ENCODE results near the gene YJEFN3. TPM values are rescaled to one million over a fixed set of nuclear protein-coding genes. Genes with fewer than 3 reads are reported as not detected.

The YJEFN3 gene
- total and polyA plus RNA-seq, 10 of the 15 experiments (the other 5 are each of a cell fraction or from before 2014, with no cell fraction given): 0.05 to 6.9 (median 3.5) TPM

DNA sequence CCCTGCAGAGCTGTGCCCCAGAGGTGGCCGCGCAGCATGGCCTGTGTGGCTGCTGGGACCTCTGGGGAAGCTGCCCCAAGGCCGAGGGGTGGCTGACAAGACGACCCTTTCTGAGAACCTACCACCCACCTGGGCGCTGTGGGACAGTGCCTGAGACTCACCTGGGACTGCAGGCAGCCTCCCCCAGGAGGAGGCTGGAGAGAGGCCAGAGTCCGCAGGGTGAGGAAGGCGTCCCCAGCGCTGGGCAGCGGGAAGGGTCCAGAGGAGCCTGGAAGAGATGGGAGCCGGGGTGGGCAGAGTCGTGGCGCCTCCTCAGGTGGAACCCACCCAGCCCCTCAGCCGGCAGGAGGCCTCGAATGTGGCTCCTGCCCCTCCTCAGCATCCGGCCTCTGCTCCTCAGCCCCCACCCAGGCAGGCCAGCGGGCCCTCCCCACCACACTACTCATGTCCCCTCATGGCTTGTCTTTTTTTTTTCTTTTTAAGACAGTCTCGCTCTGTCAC is 34.7 kb downstream of the YJEFN3 start:
- Histone ChIP-seq H3K27ac (ENCODE audit: control insufficient read depth, insufficient read depth) (no peak overlapping the region), H2AFZ (ENCODE audit: control insufficient read depth, low read depth, low read length) (no peak overlapping the region), H3K4me2 (ENCODE audit: control insufficient read depth, insufficient read depth) (no peak overlapping the region), H3K4me1 (ENCODE audit: control insufficient read depth, insufficient read depth, low read length) (no peaks in the 10 kb centered on the region), H3K27me3 (replicated peaks in 1 of 2; ENCODE audit: control insufficient read depth in 2 of 2, insufficient read depth in 2 of 2, low read length in 1 of 2) (no peaks in the 10 kb centered on the region), H3K36me3 (ENCODE audit: control insufficient read depth in 2 of 2, insufficient read depth in 2 of 2, low read length in 1 of 2) (peaks cover 0 to 6% of the 10 kb centered on the region in 2 experiments; a peak in 3 of 4 replicates), H3K79me2 (ENCODE audit: control insufficient read depth, insufficient read depth, low read length) (no peaks in the 10 kb centered on the region), H3K4me3 (no peak overlapping the region), H3K9ac (ENCODE audit: control insufficient read depth, insufficient read depth, low read length) (no peak overlapping the region), H3K9me3 (replicated peaks; ENCODE audit: control insufficient read depth, insufficient read depth, low read length) (no peaks in the 10 kb centered on the region), H4K20me1 (ENCODE audit: control insufficient read depth, insufficient read depth) (no peaks in the 10 kb centered on the region)
- ChIA-PET CTCF (no interaction called here), RAD21 (ENCODE audit: unreplicated experiment) (no interaction called here), SMC1A (ENCODE audit: uncharacterized antibody, unreplicated experiment) (no interaction called here), POLR2A (no interaction called here)
- no TSS peak for BruUV-seq (replicated peaks)
- no peak for DNase-seq (ENCODE audit: low read depth, low spot score)
- TF ChIP-seq ZBTB33 (IDR thresholded peaks at IDR 0.05) (no peak), SPI1 (IDR thresholded peaks at IDR 0.05; ENCODE audit: borderline replicate concordance, insufficient read depth, low read depth, low read length) (no peak), NFYB (IDR thresholded peaks at IDR 0.05; ENCODE audit: insufficient read depth, low read depth, low read length) (no peak), TCF7 (IDR thresholded peaks at IDR 0.05; ENCODE audit: borderline replicate concordance) (no peak), MTA3 (IDR thresholded peaks at IDR 0.05; ENCODE audit: borderline replicate concordance, low read length) (no peak), RFX5 (IDR thresholded peaks at IDR 0.05; ENCODE audit: low read depth, low read length) (no peak), IRF4 (IDR thresholded peaks at IDR 0.05; ENCODE audit: low read depth, low read length) (no peak), TARDBP (IDR thresholded peaks at IDR 0.05; ENCODE audit: borderline replicate concordance) (no peak)
- TF ChIP-seq, protein P1, sequence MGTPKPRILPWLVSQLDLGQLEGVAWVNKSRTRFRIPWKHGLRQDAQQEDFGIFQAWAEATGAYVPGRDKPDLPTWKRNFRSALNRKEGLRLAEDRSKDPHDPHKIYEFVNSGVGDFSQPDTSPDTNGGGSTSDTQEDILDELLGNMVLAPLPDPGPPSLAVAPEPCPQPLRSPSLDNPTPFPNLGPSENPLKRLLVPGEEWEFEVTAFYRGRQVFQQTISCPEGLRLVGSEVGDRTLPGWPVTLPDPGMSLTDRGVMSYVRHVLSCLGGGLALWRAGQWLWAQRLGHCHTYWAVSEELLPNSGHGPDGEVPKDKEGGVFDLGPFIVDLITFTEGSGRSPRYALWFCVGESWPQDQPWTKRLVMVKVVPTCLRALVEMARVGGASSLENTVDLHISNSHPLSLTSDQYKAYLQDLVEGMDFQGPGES (IDR thresholded peaks at IDR 0.05): no peak
- intact Hi-C loops (cut with micrococcal nuclease; ENCODE audit: unreplicated experiment): no loop called here
- FAIRE-seq: no peak
- 83% methylated on average over 15 of the region's 17 CpGs for WGBS (ENCODE audit: insufficient coverage, insufficient replicate concordance, low lambda C conversion rate, missing lambda C conversion rate)
- in situ Hi-C loops (cut with MboI): no loop called here
- no peak for ATAC-seq

Data from GM12878 (cell line).